ENCODE results near the gene ZNF335.
"Not testable (repeated sequence)": the region's sequence is repeated elsewhere in the genome, so short reads cannot be mapped to it uniquely, and the experiment has no call there.

ZNF335 gene

DNA sequence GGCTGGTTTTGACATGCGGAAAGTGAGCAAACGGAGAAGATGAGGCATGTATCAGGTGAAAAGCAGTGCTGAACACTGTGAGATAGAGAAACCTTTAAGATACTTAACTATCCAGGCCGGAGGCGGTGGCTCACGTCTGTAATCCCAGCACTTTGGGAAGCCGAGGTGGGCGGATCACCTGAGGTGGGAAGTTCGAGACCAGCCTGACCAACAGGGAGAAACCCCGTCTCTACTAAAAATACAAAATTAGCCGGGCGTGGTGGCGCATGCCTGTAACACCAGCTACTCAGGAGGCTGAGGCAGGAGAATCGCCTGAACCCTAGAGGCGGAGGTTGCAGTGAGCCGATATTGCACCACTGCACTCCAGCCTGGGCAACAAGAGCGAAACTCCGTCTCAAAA lies 40.3 kb downstream of the ZNF335 start:
- not testable (repeated sequence) for DNase-seq

DNA sequence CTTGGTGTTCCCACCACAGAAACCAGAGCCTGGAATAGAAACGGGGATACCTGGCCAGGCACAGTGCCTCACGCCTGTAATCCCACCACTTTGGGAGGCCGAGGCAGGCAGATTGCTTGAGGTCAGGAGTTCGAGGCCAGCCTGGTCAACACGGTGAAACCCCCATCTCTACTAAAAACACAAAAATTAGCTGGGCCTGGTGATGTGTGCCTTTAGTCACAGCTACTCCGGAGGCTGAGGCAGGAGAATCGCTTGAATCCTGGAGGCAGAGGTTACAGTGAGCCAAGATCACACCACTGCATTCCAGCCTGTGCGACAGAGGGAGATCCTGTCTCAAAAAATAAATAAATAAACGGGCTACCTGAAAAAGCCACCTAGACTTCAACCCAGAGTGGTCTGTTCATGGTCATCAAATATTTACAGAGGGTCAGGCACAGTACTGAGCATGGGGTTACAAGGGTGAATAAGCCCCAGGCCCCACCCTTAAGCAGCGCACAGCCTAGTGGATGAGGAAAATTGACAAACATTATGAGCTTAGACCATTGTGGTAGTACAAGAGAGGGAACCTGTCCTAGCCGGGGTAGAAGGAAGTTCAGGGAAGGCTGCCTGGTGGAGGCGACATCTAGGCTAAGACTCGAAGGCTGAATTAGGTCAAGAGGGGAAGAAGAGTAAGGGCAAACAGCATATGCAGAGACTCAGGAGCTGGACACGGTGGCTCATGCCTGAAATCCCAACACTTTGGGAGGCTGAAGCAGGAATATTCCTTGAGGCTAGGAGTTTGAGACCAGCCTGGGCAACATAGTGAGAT lies 44.7 kb downstream of the ZNF335 start:
- DNase-seq, result no peak

DNA sequence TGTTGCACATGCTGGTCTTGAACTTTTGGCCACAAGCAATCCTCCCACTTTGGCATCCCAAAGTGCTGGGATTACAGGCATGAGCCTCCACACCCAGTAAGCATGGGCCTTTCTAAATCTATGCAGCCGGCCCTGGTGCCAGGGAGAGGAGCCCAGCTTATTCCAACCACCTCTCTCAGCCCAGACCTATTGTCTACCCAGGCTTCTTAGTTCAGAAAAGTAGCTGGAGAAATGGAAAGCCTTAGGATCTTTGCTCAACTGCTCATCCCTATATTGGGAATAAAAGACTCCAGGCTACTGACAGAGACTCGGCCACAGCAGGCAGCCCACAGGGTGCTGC lies 45.3 kb downstream of the ZNF335 start:
- no peak for DNase-seq

DNA sequence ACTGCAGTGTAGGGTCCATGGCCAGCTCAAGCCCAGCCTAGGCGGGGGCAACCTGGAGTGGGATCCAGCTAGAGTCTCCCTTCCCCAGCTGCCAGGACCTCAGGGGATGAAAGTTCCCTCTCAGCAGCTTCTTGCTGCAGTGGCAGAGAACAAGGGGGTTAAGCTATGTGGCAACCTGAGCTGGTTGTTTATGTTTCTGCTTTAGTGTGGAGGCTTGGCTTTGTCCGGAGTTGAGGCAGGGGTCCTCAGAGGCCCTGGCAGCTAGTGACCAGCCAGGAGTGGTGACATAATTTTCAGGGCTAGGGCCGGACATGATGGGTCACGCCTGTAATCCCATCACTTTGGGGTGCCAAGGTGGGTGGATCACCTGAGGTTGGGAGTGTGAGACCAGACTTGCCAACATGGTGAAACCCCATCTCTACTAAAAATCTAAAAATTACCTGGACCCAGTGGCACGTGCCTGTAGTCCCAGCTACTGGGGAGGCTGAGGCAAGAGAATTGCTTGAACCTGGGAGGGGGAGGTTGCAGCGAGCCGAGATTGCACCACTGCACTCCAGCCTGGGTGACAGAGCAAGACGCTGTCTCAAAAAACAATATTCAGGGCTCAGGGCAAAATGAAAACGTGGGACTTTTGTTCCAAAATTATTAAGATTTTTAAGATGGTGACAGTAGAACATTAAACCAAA lies 46.0 kb downstream of the ZNF335 start:
- DNase-seq, result no peak

DNA sequence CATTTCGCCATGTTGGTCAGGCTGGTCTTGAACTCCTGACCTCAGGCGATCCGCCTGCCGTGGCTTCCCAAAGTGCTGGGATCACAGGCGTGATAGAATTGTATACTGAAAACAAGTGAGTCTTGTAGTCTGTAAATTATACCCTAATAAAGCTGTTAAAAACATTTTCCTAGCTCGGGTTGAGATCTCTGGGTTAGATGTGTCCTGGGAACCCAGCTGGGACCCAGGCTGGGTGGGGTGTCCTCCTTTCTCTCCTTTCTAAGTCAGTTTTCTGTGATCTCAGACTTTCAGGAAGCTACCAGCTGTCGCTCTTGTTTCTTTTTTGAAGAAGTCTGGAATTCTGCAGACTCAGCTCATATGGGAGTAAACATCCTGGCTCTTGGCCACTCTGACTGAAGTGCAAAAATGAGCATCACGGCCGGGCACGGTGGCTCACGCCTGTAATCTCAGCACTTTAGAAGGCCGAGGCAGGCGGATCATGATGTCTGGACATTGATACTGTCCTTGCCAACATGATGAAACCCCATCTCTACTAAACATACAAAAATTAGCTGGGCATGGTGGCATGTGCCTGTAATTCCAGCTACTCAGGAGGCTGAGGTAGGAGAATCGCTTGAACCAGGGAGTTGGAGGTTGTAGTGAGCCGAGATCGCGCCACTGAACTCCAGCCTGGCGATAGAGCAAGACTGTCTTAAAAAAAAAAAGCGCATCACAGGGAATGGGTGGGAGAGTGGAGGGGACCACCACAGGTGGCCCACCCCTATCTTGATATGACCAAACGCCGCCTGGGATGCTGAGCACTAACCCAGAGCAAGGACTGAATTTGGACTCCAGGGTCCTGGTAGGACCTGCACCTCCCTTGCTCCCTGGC lies 47.4 kb downstream of the ZNF335 start:
- peak in 1 of 2 donors; percentile 36 for DNase-seq

DNA sequence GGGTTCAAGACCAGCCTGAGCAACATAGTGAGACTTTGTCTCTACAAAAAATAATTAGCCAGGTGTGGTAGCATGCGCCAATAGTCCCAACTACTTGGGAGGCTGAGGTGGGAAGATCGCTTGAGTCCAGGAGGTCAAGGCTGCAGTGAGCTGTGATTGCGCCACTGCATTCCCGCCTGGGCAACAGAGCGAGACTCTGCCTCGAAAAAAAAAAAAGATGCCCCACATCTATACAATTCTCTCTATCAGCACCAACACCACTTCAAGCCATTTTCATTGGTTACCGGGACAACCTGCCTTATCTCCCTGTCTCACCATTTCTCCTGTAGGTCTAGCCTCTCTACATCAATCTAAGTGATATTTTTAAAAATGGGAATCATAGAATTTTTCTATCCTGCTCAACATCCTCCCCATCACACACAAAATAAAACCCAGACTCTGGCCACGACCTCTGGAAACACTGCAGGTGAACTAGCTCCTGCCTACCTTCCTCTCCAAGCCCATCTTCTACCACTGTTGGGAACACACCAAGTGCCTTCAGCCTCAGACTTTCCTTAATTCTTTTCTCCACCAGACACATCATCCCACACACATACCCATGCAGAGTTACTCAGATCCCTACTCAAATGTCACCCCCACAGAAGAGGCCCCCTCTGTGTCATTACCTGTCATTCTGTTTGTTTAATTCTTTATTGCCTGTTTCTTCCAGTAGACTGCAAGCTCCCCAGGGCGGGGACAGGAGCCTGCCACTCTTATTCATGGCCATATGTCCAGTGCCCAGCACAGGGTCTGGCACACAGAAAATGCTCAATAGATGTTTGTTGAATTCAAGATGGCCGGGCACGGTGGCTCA lies 50.4 kb downstream of the ZNF335 start:
- no peak for DNase-seq

DNA sequence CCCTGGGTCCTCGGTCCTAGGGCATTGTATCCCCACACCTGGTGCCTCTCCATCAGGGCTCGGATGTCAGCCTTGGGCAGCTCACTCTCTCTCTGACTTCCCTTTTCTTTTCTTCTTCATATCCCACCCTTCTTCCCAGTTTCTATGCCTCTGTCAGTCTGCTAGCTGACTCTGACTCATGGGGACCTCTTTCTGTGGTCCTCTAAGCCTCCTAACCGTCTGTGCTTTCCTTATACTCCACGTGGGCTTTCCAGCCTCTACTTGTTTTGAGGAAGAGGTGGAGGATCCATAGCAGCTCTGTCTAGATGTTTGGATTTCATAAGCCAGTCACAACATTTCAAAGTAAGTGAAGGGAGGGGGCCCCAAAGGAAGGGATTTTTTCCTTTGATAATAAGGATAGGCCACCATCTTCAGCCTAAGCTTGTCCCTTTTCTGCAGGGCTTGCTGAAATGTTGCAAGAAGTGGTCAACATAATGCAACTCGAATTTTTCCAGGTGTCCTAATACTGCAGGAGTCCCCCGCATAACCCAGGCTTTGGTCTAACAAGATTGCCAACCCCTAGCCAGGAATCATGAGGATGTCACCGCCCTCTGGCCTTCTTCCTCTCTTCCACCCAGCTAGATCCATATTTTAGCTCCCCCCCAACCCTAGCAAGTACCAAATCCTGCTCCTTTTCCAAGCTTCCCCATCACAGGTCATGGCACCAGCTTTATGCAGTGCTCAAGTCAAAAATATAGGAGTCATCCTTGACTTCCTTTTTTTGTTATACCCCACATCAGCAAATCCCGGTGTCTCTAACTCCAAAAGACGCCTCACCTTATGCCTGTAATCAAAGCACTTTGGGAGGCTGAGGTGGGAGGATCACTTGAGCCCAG lies 51.3 kb downstream of the ZNF335 start:
- DNase-seq, result no peak

DNA sequence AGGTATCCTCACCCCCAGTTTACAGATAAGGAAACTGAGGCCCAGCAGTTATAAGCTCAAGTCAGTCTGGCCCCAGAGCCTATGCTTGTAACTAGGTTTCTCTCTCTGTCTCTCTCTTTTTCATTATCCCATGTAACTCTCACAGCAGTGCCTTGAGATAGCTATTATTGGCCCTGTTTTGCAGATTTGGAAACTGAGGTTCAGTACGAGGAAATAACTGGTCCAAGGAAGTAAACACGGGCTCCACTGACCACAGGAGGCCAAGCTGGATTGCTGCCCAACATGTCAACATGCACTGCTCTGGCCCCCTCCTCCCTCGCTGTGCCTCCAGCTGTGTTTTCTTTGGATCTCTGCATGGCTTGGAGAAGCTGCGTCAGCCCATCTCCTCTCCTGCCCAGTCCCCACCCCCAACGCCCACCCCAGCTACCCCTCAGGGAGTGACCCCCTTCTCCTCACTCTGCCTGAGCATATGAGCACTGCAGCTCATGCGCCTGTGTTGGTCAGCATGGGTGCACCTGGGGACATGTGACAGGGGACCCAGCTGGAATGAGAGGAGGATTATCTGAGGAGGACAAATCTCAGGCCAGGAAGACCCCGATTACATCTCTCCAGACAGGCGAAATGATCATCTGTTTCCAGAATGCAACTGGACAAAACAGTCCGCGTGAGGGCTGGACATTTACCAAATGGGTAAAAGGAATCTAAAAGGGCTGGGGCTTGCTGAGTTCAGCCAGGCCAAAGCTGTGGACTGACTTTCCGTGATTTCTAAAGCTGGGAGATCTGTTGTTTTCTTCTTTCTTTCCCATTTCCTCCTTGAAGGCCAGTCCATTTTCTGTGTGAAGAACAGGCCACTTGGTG lies 52.2 kb downstream of the ZNF335 start:
- no peak for DNase-seq

DNA sequence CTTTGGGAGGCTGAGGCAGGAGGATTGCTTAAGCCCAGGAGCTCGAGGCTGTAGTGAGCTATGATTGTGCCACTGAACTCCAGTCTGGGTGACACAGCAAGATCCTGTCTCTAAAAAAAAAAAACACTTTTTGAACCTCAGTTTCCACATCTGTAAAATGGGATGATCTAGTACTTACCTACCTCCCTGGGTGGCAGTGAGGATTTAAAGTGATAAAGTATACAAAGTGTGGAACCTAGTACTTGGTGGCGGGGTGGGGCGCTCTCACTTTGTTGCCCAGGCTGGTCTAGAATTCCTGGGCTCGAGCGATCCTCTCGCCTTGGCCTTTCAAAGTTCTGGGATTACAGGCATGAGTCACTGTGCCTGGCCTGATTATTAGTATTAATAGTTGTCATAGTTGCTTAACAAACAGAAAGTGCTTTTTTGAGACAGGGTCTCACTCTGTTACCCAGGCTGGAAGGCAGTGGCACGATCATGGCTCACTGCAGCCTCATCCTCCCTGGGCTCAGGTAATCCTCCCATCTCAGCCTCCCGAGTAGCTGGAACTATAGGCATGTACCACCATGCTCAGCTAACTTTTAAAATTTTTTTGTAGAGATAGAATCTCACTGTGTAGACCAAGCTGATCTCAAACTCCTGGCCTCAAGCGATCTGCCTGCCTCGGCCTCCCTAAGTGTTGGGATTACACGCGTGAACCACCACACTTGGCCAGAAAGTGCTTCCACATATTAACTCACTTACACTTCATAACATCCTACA lies 53.0 kb downstream of the ZNF335 start:
- DNase-seq, result no peak

DNA sequence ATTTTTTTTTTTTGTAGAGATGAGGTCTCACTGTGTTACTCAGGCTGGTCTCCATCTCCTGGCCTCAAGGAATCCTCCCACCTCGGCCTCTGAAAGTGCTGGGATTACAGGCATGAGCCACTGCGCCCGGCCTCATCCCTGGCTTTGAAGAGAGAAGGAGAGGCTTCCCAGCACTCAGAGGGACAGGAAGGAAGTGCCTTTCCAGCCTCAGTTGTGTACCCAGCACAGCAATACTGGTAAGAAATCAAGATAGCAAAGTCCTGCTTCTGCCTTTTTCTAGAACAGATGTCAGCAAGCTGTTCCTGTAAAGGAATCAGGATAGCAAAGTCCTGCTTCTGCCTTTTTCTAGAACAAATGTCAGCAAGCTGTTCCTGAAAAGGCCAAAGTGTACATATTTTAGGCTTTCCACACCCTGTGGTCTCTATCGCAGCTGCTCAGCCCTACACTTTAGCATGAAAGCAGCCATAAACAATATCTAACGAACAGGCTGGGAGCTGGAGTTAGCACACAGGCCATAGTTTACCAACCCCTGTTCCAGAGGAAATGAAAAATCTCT lies 53.7 kb downstream of the ZNF335 start:
- DNase-seq, result no peak

DNA sequence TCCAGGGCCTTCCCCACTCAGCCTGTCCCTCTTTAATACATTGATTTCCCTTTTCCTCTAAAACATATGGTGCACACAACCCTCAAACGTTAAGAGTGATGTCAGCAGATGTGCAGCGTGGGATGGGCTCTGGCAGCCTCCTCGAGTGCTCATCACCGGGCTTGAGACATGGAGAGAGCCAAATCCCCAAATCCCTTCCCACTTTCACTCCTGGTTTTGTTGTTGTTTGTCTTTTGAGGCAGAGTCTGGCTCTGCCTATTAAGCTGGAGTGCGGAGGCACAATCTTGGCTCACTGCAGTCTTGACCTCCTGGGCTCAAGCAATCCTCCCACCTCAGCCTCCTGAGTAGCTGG lies 54.2 kb downstream of the ZNF335 start:
- DNase-seq, result no peak

DNA sequence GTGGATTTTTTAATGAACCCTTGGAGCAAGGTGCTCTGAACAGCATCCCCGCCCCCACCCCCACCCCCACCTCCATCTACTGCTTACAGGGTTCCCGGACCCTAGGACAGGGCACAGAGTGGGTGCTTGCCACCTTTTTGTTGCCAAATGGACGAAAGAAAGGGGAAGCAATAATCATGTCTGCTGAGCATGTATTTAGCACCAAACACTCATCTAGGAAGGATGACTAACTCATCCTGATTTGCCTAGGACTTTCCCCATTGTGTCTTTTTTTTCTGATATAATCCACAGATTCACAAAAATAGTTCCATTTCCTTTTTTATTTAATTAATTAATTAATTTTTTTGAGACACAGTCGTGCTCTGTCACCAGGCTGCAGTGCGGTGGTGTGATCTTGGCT lies 58.9 kb downstream of the ZNF335 start:
- no peak for DNase-seq

DNA sequence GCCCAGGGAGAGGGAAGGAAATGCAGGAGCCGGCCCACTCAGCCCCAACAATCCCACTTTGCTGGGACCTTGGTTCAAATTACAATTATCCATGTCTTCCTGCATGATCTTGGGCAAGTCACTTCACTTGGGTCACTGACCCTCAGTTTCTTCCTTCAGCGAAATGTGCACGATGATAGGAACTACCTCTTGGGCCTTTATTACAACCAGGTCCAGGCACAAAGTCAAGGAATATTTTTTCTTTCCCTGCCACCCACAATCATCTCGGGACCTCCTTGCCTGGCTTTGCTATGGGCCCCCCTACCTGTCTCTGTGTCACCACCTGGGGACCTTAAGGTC lies 59.7 kb downstream of the ZNF335 start:
- no peak for DNase-seq

DNA sequence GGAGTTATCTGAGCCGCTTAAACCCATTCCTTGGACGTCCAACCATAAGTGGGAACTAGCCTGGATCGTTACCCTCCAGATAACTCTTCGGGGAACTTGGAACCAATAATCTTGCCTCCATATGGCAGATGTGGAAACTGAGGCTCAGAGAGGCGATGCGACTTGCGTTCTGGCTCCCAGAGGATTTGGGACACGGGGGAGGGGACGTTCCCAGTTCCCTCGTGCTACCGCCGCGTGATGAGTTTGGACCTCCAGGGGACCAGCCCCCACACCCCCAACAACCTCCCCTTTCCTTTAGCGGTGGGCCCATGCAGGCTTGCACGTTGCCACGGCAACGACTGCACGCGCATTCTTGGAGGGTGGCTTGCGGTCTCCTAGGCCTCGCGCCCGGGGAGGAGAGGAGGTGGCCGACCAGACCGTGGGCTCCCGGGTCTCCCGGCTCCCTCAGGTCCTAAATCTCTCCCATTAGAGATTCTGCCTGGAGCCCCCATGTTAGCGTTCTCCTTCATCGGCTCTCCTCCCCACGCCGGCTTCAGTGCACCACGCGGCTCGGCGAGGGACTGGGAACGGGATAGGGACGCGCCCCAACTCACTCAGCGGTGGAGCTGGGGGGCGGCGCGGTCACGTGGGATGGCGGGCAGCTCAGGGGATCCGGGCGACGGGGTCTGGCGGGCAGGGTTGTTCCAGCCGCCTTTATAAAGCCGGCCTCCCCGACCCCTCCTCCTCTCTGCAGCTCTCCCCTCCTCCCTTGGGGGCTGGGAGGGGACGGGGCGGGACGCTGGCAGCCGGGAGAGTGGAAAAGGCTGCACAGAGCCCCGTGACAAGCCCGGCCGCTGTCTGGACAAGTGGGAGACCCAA lies 60.3 kb downstream of the ZNF335 start, which contains the start of gene PLTP:
TSS of gene PLTP (minus strand) at position 670 of the 858 bp plus-strand sequence. CDS start 703 bp downstream, outside the sequence.
- no peak for DNase-seq

DNA sequence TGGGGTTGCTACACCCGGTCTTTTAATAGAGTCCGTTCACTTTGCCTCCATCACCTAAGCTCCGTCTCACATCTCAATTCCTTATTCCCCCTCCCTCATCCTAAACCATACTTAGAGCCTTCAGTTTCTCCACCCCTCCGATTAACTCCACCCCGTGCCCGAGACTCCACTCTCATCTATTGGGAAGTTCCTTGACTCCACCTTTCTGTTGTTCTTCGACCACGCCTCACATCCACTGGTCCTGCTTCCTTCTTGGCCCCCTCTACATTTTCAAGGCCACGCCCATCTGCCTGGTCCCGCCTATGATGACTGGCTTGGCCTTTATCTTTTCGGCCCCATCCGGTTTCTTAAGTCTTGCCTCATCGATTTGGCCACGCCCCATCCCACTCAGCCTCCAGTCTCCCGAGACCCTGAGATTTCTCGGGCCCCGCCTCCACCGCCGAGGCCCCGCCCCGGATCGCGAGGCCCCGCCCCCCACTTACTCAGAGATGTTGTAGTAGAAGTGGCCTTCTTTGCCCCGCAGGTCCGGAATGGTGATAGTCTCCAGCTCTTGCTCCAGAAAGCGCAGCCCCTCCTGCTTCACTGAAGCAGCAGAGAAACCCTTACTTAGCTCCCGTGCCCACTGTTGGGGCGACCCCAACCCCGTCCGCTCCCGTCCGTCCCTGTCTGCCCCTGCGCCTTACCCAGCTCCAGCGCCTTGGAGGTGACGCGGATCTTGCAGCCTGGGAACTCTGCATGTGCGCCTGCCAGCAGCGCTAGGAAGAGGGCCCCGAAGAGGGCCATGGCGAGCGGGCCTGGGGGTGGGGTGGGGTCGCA lies 61.1 kb downstream of the ZNF335 start:
- peak; percentile 97 to 99 for DNase-seq

DNA sequence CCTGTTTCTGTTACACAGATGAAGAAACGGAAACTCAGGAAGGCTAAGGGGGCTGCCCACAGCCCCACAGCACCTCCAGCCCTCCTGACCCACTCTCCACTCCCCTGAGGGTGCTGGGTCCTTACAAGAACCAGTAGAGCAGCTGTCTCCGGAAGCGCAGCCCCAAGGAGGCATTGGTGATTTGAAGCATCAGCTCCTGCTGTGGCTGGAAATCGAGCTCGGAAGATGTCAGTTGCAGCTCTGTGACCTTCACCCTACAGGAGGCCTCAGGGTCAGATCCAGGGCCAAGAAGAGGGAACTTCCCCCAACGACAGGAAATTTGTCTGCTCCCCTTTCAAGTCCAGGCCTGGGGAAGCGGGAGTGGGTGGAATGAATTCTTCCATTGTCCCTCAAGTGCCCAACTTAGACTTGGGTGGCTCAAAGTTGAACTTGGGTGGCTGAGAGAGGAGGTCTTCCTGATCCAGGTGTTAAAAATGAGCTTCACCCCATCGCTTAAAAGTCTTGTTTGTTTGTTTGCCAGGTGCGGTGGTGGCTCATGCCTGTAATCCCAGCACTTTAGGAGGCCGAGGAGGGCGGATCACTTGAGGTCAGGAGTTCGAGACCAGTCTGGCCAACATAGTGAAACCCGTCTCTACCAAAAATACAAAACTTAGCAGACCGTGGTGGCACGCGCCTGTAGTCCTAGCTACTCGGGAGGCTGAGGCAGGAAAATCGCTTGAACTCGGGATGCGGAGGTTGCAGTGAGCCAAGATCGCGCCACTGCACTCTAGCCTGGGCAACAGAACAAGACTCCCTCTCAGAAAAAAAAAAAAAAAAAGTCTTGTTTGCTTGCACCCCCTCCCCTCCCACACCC lies 62.0 kb downstream of the ZNF335 start:
- DNase-seq, result no peak

DNA sequence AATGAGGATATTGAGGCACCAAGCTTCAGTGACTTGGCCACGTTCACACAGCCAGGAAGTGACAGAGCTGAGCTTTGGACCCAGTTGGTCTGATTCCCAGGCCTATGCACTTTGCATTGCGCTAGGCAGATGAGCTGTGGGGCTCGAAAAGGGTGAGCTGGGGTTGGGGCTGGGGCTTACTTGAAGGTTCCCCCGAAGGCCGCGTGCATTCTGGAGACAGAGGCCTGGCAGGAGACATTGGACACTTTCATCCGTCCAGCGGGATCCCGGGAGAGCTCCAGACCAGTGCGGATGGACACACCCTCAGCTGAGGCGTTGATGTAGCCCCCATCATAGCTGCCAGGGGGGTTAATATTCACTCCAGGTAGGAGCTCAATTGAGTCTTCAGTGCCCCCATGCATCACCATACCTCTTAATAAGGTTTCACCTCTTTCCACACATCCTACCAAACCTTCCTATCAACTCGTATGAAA lies 62.6 kb downstream of the ZNF335 start:
- no peak for DNase-seq

All from bone marrow (tissue), 2 donors.